Activated T-cell treated with anti-CD3 and anti-CD28 coated beads, Interleukin-2, amount 50 U/mL, for 72 hours (primary cell): ENCODE data around the gene PLTP. TPM values are rescaled to one million over a fixed set of nuclear protein-coding genes. Genes with fewer than 3 reads are reported as not detected.

Source experiments
- ATAC-seq, 2 donors: fragments of 150-1000 bp; cut with Tn5 transposase; replicated peaks in 1 of 2; 2 replicates each; pipeline ENCODE4 v1.10.0; 2021; ENCODE audit warnings: moderate library complexity in 2 of 2, mild to moderate bottlenecking in 1 of 2
- DNase-seq, 2 donors: peaks; one replicate each; pipeline ENCODE4 v3.0.0; 2021 to 2022; ENCODE audit warnings: mixed read lengths in 1 of 2
- H3K27ac Mint-ChIP-seq: one replicate; pipeline ENCODE4 v1.8.0; 2022; ENCODE audit warnings: mild to moderate bottlenecking, moderate library complexity, mixed read lengths
- H3K27me3 Mint-ChIP-seq: one replicate; pipeline ENCODE4 v1.8.0; 2022; ENCODE audit warnings: low read depth, mixed read lengths
- H3K36me3 Mint-ChIP-seq, 2 donors: one replicate each; pipeline ENCODE4 v1.8.0; 2022; ENCODE audit warnings: mixed read lengths in 2 of 2, mild to moderate bottlenecking in 1 of 2; ENCODE audit not compliant: insufficient read depth in 2 of 2
- H3K4me1 Mint-ChIP-seq: one replicate; pipeline ENCODE4 v1.8.0; 2022; ENCODE audit warnings: low read depth, mixed read lengths
- H3K4me3 Mint-ChIP-seq, 2 donors: one replicate each; pipeline ENCODE4 v1.8.0; 2022; ENCODE audit warnings: mild to moderate bottlenecking in 2 of 2, mixed read lengths in 2 of 2, moderate library complexity in 2 of 2
- H3K9me3 Mint-ChIP-seq, 2 donors: one replicate each; pipeline ENCODE4 v1.8.0; 2022; ENCODE audit warnings: mixed read lengths in 2 of 2
- total RNA-seq, 2 donors: library from RNA; stranded (reverse); gene quantifications; one replicate each; pipeline ENCODE4 v1.2.3, GENCODE V29; 2022

Gene PLTP
- total RNA-seq, 2 donors from 2014 or later = 8.9 to 18.0 TPM

DNA sequence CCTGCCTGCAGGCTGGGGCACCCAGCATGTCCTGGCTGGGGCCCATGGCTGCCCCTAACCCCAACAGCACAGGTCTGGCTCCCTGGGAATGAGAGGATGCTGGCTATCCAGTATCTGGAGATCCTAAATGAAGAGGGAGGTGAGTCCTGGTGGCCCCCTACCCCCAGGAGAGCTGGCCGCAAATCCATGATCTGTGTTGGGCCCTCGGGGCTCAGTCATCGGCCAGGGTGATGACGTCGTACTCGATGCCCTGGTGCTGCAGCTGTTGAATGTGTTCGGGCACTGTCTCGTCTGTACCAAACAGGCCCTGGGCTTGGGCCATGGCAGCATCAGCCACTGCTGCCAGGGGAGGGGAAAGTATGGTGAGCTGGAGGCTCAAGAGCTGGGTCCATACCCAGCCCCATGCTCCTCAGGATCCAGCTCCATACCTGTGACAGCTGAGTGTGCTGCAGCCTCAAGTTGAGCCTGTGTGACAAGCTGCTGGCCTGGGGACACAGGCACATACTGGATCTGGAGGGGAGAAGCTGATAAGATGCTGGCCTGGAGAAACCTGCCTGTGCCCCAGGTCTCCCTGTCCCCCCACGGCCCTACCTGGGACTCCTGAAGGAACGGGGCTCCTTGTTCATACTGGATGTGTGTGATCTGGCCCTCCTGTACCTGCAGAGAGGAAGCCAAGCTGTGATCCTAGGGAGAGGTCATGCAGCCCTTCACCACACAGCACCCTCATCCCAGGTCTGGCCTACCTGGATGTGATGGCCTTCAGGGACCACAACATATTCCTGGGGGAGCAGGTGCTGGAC, 37.0 kb upstream of the PLTP start:
- Mint-ChIP-seq H3K27ac (peak overlapping the region; percentile 29), H3K4me1 (peaks cover 15% of the 10 kb centered on the region), H3K9me3 (no peaks in the 10 kb centered on the region), H3K4me3 (no peak overlapping the region), H3K27me3 (no peaks in the 10 kb centered on the region), H3K36me3 (peaks cover 7 to 15% of the 10 kb centered on the region in 2 donors)
- DNase-seq (no peak), ATAC-seq (no peak)

DNA sequence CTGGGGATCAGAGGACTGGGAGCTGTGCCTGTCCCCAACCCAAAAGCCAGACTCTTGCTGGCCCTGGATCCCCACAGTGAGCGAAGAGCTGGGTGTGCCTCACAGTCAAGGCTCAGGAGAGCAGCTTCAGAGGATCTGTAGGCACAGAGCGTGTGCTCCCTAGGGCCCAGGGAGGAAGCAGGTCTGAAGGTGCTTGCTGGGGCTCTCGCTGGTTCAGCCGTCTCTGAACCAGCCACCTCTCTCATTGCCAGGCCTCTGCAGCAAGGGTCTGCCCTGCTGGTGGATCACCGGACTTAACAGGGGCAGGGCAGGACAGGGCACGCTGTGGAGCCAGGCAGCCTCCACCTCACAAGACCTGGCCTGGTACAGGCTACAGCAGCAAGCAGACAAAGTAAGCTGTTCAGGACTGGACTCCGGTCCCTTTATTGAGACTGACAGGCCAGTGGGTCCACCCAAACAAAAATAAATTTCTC, 36.3 kb upstream of the PLTP start:
- Mint-ChIP-seq H3K27me3 (no peaks in the 10 kb centered on the region), H3K4me1 (peaks cover 21% of the 10 kb centered on the region), H3K9me3 (no peaks in the 10 kb centered on the region), H3K27ac (no peak overlapping the region), H3K36me3 (peaks cover 8 to 16% of the 10 kb centered on the region in 2 donors), H3K4me3 (no peak overlapping the region)
- DNase-seq = no peak
- ATAC-seq = no peak

GRCh38 chr20:45947110-45947866, 35.3 kb upstream of the PLTP start:
- ATAC-seq = no peak
- Mint-ChIP-seq H3K4me3 (no peak overlapping the region), H3K9me3 (no peaks in the 10 kb centered on the region), H3K27me3 (no peaks in the 10 kb centered on the region), H3K36me3 (peaks cover 8 to 20% of the 10 kb centered on the region in 2 donors), H3K27ac (no peak overlapping the region), H3K4me1 (peaks cover 22% of the 10 kb centered on the region)
- no peak for DNase-seq

DNA sequence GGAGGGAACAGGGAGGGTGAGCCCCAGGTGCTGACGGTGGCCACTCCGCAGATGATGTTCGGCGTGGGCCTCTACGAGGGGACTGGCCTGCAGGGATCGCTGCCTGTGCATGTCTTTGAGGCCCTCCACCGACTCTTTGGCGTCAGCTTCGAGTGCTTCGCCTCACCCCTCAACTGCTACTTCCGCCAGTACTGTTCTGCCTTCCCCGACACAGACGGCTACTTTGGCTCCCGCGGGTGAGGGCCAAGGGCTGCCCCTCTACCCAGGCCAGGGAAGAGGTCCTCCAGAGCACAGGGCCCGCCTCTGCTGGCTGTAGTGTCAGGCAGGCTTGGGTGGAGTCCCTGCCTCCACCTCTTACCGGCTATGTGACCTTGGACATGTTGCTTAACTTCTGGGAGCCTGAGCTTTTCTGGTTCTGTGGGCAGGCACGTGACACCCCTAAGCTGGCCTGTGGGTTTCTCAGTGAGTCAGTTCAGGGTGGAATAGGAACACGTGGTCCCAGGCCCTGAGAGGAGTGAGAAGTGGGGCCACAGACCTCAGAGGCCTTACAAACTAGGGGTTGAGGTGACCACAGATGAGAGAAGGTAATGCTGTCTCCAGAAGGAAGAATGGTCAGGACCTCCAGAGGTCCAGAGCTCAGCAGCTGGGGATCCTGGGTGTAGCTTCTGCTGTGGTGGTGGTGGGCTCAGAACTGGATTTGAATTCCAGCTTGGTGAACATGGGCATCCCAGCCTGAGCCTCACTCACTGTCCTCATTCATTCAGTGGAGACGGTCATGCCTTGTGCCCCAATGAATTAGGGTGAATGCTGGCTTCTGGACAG, 34.4 kb upstream of the PLTP start:
- DNase-seq = peak in 1 of 2 donors; percentile 34
- Mint-ChIP-seq H3K27ac (peak overlapping the region; percentile 78), H3K27me3 (no peaks in the 10 kb centered on the region), H3K36me3 (peaks cover 8 to 17% of the 10 kb centered on the region in 2 donors), H3K9me3 (no peaks in the 10 kb centered on the region), H3K4me1 (peaks cover 22% of the 10 kb centered on the region), H3K4me3 (no peak overlapping the region)
- peak; percentile 33 to 53 for ATAC-seq

DNA sequence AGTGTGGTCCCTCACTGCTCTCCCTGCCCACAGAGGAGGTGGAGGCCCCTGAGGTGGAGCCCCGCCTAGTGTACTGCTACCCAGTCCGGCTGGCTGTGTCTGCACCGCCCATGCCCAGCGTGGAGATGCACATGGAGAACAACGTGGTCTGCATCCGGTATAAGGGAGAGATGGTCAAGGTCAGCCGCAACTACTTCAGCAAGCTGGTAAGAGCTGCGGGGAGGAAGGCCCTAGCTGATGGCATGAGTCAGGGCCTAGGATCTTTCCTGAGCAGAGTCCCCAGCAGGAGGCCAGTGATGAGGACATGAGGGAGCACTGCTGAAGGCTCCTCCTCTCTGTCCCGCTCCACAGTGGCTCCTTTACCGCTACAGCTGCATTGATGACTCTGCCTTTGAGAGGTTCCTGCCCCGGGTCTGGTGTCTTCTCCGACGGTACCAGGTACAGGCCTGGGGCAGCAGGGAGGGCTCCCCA, 33.8 kb upstream of the PLTP start:
- H3K36me3 Mint-ChIP-seq = peaks cover 8 to 17% of the 10 kb centered on the region in 2 donors
- H3K4me3 Mint-ChIP-seq = no peak overlapping the region
- DNase-seq (no peak), ATAC-seq (no peak)
- no peaks in the 10 kb centered on the region for H3K9me3 Mint-ChIP-seq
- no peak overlapping the region for H3K27ac Mint-ChIP-seq
- peaks cover 22% of the 10 kb centered on the region for H3K4me1 Mint-ChIP-seq
- no peaks in the 10 kb centered on the region for H3K27me3 Mint-ChIP-seq

GRCh38 chr20:45944965-45945677, 33.2 kb upstream of the PLTP start:
- no peak for ATAC-seq
- H3K4me1 Mint-ChIP-seq = peaks cover 22% of the 10 kb centered on the region
- peak overlapping the region; percentile 67 for H3K27ac Mint-ChIP-seq
- no peaks in the 10 kb centered on the region for H3K27me3 Mint-ChIP-seq
- H3K4me3 Mint-ChIP-seq = no peak overlapping the region
- H3K36me3 Mint-ChIP-seq = peaks cover 8 to 17% of the 10 kb centered on the region in 2 donors
- no peaks in the 10 kb centered on the region for H3K9me3 Mint-ChIP-seq
- DNase-seq = no peak

DNA sequence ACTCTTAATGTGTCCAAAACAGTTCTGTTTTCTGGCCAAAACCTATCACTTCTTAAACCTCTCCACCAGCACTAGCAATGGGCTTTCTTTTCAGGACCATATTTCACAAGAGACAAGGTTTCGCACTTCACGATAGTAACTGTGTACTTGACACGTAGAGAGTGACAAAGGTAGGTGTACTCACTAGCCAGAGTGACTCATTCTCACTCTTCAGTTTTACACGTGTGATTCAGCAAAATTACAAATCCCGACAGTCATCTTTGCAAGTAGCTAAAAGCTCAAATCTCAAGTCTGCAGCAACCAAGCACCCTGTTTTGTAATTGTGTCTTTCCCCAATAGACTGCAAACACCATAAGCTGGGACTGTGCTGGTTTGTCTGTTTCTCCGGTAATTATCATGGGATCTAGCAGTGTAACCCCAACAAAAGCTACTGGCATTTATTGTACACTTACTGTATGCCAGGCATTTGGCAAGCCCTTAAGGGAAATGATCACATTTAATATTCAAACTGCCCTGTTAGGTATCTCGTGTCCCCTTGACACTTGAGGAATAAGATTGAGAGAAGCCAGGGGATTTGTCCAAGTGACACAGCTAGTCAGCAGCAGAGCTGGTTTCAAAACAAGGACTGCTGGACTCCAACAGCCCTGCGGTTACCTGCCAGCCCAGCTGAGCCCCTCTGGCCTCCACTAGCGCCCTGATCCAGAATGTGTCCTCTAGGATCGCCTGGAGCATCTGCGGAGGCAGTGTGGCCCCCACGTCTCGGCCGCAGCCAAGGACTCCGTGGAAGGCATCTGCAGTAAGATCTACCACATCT, 32.4 kb upstream of the PLTP start:
- H3K36me3 Mint-ChIP-seq = peaks cover 12 to 19% of the 10 kb centered on the region in 2 donors
- ATAC-seq (peak; percentile 64 to 76), DNase-seq (peak in 1 of 2 donors; percentile 25)
- peaks cover 22% of the 10 kb centered on the region for H3K4me1 Mint-ChIP-seq
- no peaks in the 10 kb centered on the region for H3K9me3 Mint-ChIP-seq
- peak overlapping the region in 1 of 2 donors; percentile 18 for H3K4me3 Mint-ChIP-seq
- no peaks in the 10 kb centered on the region for H3K27me3 Mint-ChIP-seq
- H3K27ac Mint-ChIP-seq = peak overlapping the region; percentile 6

GRCh38 chr20:45943613-45944012, 31.7 kb upstream of the PLTP start:
- H3K36me3 Mint-ChIP-seq = peaks cover 12 to 22% of the 10 kb centered on the region in 2 donors
- no peak for ATAC-seq
- H3K4me1 Mint-ChIP-seq = peaks cover 23% of the 10 kb centered on the region
- H3K27ac Mint-ChIP-seq = peak overlapping the region; percentile 6
- no peaks in the 10 kb centered on the region for H3K9me3 Mint-ChIP-seq
- no peak for DNase-seq
- no peak overlapping the region for H3K4me3 Mint-ChIP-seq
- no peaks in the 10 kb centered on the region for H3K27me3 Mint-ChIP-seq

- no peak overlapping the region for H3K27ac Mint-ChIP-seq
- H3K4me3 Mint-ChIP-seq = no peak overlapping the region
- H3K27me3 Mint-ChIP-seq = no peaks in the 10 kb centered on the region
- peaks cover 11 to 29% of the 10 kb centered on the region in 2 donors for H3K36me3 Mint-ChIP-seq
- no peaks in the 10 kb centered on the region for H3K9me3 Mint-ChIP-seq
- H3K4me1 Mint-ChIP-seq = peaks cover 41% of the 10 kb centered on the region
- ATAC-seq = no peak
- no peak for DNase-seq
Measured at GRCh38 chr20:45940469-45940868, 28.5 kb upstream of the PLTP start.

GRCh38 chr20:45940053-45940452, 28.1 kb upstream of the PLTP start:
- Mint-ChIP-seq H3K27me3 (no peaks in the 10 kb centered on the region), H3K4me3 (no peak overlapping the region), H3K36me3 (peaks cover 11 to 29% of the 10 kb centered on the region in 2 donors), H3K4me1 (peaks cover 45% of the 10 kb centered on the region), H3K9me3 (no peaks in the 10 kb centered on the region), H3K27ac (no peak overlapping the region)
- no peak for ATAC-seq
- no peak for DNase-seq

- DNase-seq (no peak), ATAC-seq (no peak)
- Mint-ChIP-seq H3K4me1 (peaks cover 33% of the 10 kb centered on the region), H3K4me3 (no peak overlapping the region), H3K9me3 (no peaks in the 10 kb centered on the region), H3K27me3 (no peaks in the 10 kb centered on the region), H3K27ac (peak overlapping the region; percentile 86), H3K36me3 (peaks cover 6 to 21% of the 10 kb centered on the region in 2 donors)
Measured at GRCh38 chr20:45938727-45939438, 26.9 kb upstream of the PLTP start.
